CD4-positive, alpha-beta T cell treated with Interferon alpha-2 for 1 hour (primary cell): ENCODE data around the gene RBBP8NL.
A peak's percentile ranks its signal among the peaks of the same experiment; 100 is the strongest.

Source experiments
- DNase-seq, 2 donors: peaks; one replicate each; pipeline ENCODE4 v3.0.0-alpha.2; 2020 to 2022

RBBP8NL gene

GRCh38 chr20:62419759-62420158, 7.6 kb downstream of the RBBP8NL start:
- DNase-seq: no peak

GRCh38 chr20:62418709-62419487, 8.4 kb downstream of the RBBP8NL start:
- no peak for DNase-seq

- no peak for DNase-seq
These were observed 9.2 kb downstream of the RBBP8NL start for GRCh38 chr20:62417981-62418708.

GRCh38 chr20:62416651-62417637, 10.4 kb downstream of the RBBP8NL start:
- DNase-seq: no peak

- no peak for DNase-seq
These were observed 11.8 kb downstream of the RBBP8NL start for GRCh38 chr20:62415354-62416111.

- no peak for DNase-seq
These were observed 13.3 kb downstream of the RBBP8NL start for GRCh38 chr20:62413896-62414481.

- no peak for DNase-seq
These were observed 14.2 kb downstream of the RBBP8NL start for GRCh38 chr20:62413025-62413570.

GRCh38 chr20:62412194-62413024, 14.9 kb downstream of the RBBP8NL start:
- DNase-seq: no peak

- DNase-seq: no peak
These were observed 15.7 kb downstream of the RBBP8NL start for GRCh38 chr20:62411479-62412193.

GRCh38 chr20:62410746-62411478, 16.4 kb downstream of the RBBP8NL start:
- no peak for DNase-seq

- peak; percentile 26 to 41 for DNase-seq
These were observed 17.2 kb downstream of the RBBP8NL start for GRCh38 chr20:62409931-62410745.

- no peak for DNase-seq
These were observed 18.1 kb downstream of the RBBP8NL start for GRCh38 chr20:62409086-62409853.

- no peak for DNase-seq
These were observed 18.7 kb downstream of the RBBP8NL start for GRCh38 chr20:62408640-62409039.

GRCh38 chr20:62408055-62408454, 19.3 kb downstream of the RBBP8NL start:
- no peak for DNase-seq

- DNase-seq: peak; percentile 92 to 94
These were observed 19.9 kb downstream of the RBBP8NL start, which contains the start of gene CABLES2 for GRCh38 chr20:62407221-62407992. TSS of gene CABLES2 (minus strand) at chr20:62407285. CDS start at chr20:62407276, 9 bp downstream.

- DNase-seq: no peak
These were observed 20.6 kb downstream of the RBBP8NL start for GRCh38 chr20:62406635-62407176.
